Stimulated activated effector memory CD8-positive, alpha-beta T cell treated with anti-CD3 and anti-CD28 coated beads, Interleukin-12 subunit alpha, Interleukin-12 subunit beta, amount 100 ng/mL, for 72 hours (primary cell): Measurements from ENCODE around the gene TCF25.

Source experiments
- ATAC-seq: fragments of 150-1000 bp; cut with Tn5 transposase; 2 replicates; pipeline ENCODE4 v1.10.0; 2021
- DNase-seq, 2 donors: peaks; one replicate each; pipeline ENCODE4 v3.0.0; 2021 to 2022; ENCODE audit warnings: low spot score in 2 of 2
- H3K27ac Mint-ChIP-seq: one replicate; pipeline ENCODE4 v1.8.0; 2022; ENCODE audit warnings: mild to moderate bottlenecking, mixed read lengths
- H3K36me3 Mint-ChIP-seq: one replicate; pipeline ENCODE4 v1.8.0; 2022; ENCODE audit warnings: mild to moderate bottlenecking, mixed read lengths
- H3K4me1 Mint-ChIP-seq: one replicate; pipeline ENCODE4 v1.8.0; 2022; ENCODE audit warnings: mixed read lengths
- H3K4me3 Mint-ChIP-seq: one replicate; pipeline ENCODE4 v1.8.0; 2022; ENCODE audit warnings: mild to moderate bottlenecking, mixed read lengths
- H3K9me3 Mint-ChIP-seq: one replicate; pipeline ENCODE4 v1.8.0; 2022; ENCODE audit warnings: mixed read lengths

Gene TCF25

DNA sequence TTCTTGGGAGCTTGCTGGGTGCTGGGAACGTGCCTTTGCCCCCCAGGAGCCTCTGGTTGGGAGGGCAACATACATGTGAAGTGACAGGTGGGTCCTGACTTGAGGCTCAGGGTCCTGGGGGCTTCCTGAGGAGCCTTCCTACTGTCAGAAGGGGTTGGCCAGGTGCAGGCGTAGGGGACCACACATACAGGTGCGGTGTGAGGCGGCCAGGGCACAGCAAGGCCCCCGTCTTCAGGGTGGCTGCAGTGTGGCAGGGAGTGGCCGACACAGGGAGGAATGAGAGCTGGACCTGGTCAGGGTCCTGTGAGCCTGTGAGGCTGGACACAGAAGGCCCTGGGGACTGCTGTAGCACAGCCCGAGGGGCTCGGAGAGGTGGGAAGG, 10.6 kb downstream of the TCF25 start:
- H3K27ac Mint-ChIP-seq = peak overlapping the region; percentile 68
- H3K9me3 Mint-ChIP-seq = no peaks in the 10 kb centered on the region
- peaks cover 19% of the 10 kb centered on the region for H3K4me1 Mint-ChIP-seq
- no peak for DNase-seq
- no peak for ATAC-seq
- no peak overlapping the region for H3K4me3 Mint-ChIP-seq
- H3K36me3 Mint-ChIP-seq = peaks cover 95% of the 10 kb centered on the region

DNA sequence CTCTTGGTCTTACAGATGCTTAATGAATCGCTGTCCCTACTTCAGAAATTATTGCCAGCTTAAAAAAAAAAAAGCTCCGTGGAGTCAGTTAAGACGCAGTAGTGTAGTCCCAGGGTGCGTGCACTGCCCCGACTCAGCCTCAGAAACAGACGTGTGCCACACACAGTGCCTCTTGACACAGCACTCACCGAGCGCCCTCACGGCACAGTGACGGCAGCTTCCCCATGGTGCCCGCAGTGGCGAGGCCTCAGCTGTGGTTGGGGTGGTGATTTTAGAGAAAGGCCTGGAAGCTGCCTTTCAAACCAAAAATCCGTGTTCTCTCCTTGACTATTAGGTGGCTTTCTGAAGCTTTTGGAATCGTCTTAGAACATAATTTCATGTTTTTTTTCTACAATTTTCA, 13.9 kb downstream of the TCF25 start:
- Mint-ChIP-seq H3K4me3 (no peak overlapping the region), H3K9me3 (no peaks in the 10 kb centered on the region), H3K36me3 (peaks cover 100% of the 10 kb centered on the region), H3K4me1 (peaks cover 26% of the 10 kb centered on the region), H3K27ac (no peak overlapping the region)
- DNase-seq (no peak), ATAC-seq (no peak)

DNA sequence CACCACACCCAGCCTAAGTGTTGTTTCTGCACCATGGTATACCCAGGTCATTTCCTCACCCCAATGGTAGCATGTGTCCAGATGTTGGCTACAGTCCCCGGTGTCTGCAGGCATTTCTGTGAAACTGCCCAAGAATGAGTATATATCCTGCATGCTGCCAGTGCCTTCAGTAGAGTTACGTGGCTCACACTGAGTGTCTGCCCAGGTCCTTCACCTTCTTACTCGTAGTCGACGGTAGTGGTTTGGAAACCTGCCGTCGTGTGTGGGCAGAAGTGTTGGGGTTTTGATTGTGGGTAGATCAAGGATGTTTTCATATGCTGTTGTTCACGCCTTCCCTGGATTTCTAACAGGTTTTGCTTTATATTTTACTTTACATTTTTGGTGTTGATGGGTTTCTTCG, 16.8 kb downstream of the TCF25 start:
- peak; percentile 89 for ATAC-seq
- Mint-ChIP-seq H3K9me3 (no peaks in the 10 kb centered on the region), H3K27ac (peak overlapping the region; percentile 3), H3K36me3 (peaks cover 100% of the 10 kb centered on the region), H3K4me1 (peaks cover 12% of the 10 kb centered on the region), H3K4me3 (no peak overlapping the region)
- no peak for DNase-seq

DNA sequence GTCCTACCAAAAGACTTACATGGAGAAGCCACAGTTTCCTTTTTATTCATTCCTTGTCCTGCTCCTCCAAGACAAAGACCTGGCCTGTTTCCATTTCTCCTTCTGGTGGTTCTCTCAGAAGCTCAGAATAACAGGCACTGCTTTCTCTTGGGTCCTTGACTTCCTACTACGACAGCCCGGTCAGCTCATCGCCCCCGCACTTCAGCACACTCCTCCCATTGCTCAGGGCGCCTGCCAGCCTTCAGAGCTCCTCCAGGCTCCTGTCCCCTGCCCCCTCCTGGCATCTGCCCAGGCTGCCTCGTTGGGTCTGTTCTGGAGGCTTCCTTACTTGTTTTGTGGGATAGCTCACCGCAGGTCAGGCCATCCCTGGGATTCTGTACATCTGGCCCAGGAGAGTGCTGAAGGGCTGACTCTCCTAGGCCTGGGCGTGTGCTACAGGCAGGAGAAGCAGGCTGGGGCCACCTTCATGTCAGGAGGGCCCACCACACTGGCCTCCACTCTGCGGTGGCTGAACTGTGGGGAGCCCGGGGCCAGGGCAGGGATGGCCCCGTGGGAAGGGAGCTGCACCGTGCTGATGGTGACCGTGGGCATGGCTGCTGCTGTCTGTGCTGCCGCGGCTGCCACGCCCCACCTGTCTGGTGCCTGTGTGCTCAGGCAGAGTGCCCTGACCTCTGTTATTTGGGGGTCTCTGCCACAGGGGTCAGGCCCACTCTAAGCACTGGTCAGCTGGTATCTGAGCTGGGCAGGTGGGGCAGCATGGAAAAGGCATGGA, 17.7 kb downstream of the TCF25 start:
- no peak for DNase-seq
- peaks cover 12% of the 10 kb centered on the region for H3K4me1 Mint-ChIP-seq
- no peak for ATAC-seq
- H3K9me3 Mint-ChIP-seq = no peaks in the 10 kb centered on the region
- H3K36me3 Mint-ChIP-seq = peaks cover 100% of the 10 kb centered on the region
- no peak overlapping the region for H3K4me3 Mint-ChIP-seq
- H3K27ac Mint-ChIP-seq = no peak overlapping the region

DNA sequence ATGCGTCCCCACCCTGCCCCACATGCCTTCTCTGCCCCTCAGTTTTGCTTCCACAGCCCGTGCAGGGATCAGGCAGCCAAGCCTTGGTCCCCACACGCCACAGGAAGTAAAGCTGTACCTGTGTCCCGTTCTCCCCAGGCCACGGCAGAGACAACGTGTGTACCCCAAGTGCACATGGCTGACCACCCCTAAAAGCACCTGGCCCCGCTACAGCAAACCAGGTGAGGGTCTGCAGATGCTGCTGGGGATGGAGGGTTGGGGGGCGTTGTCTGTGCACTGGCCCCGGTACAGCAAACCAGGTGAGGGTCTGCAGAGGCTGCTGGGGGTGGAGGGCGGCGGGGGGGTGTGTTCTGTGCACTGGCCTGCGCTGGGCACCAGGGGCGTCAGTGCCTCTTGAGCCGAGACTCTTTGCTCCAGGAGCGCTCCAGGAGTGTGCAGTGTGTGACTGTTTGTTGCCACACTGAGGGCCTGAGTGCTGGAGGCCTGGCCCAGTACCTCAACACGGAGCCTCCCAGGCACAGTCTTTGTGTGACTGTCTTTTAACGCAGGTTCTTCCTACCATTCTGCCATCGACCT, 18.8 kb downstream of the TCF25 start:
- Mint-ChIP-seq H3K36me3 (peaks cover 100% of the 10 kb centered on the region), H3K4me1 (peaks cover 12% of the 10 kb centered on the region), H3K4me3 (no peak overlapping the region), H3K27ac (no peak overlapping the region), H3K9me3 (no peaks in the 10 kb centered on the region)
- no peak for ATAC-seq
- DNase-seq = no peak

DNA sequence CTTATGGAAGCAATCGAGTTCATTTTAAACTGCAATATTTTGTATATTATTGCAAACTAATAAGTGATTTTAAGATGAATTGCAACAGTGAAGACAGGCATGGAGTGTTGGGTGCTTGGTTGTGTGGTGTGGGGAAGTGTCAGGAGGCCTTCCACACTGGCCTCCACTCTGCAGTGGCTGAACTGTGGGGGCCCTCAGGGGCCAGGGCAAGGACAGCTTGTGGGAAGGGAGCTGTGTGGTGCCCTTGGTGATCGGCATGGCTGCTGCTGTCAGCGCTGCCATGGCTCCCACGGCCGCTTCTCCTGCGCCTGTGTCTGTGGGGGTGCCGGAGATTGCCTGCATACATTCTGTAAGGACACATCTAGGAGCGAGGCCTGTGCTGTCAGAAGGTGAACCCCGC, 19.2 kb downstream of the TCF25 start:
- Mint-ChIP-seq H3K9me3 (no peaks in the 10 kb centered on the region), H3K4me1 (peaks cover 12% of the 10 kb centered on the region), H3K27ac (no peak overlapping the region), H3K36me3 (peaks cover 100% of the 10 kb centered on the region), H3K4me3 (no peak overlapping the region)
- DNase-seq (no peak), ATAC-seq (no peak)

DNA sequence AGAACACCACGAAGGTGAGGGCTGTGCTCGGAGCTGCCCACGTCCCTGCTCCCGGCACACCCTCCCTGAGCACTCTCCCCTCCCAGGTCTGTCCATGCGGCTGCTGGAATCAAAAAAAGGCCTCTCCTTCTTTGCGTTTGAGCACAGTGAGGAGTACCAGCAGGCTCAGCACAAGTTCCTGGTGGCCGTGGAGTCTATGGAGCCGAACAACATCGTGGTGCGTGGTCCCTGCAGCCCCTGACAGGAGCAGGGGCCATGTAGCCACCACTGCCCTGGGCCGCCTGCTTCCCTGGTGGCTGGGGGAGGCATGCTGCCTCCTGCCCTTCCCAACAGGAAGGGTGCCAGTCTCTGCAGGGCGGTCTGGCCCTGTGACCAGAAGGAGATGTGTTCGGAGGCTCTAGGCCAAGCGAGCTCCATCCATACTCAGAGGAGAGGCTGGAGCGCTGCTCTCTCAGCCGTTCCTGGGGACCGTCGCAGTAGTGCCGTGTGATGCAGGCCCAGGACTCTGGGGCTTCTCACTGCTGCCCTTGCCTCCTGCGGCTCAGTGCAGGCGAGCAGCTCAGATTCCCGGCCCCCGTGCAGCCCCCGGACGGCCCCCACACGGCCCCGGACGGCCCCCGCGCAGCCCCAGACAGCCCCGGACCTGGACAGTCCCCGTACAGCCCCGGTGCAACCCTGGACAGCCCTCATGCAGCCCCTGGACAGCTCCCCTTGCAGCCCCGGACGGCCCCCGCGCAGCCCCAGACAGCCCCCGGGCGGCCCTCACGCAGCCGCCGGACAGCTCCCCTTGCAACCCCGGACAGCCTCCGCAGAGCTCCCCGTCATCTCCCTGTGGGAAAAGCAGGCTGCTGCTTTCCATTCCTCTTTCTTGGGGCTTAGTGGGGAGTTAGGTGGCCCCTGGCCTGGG, 20.5 kb downstream of the TCF25 start:
- Mint-ChIP-seq H3K36me3 (peaks cover 100% of the 10 kb centered on the region), H3K4me1 (peaks cover 16% of the 10 kb centered on the region), H3K4me3 (no peak overlapping the region), H3K9me3 (no peaks in the 10 kb centered on the region), H3K27ac (no peak overlapping the region)
- DNase-seq (no peak), ATAC-seq (no peak)

DNA sequence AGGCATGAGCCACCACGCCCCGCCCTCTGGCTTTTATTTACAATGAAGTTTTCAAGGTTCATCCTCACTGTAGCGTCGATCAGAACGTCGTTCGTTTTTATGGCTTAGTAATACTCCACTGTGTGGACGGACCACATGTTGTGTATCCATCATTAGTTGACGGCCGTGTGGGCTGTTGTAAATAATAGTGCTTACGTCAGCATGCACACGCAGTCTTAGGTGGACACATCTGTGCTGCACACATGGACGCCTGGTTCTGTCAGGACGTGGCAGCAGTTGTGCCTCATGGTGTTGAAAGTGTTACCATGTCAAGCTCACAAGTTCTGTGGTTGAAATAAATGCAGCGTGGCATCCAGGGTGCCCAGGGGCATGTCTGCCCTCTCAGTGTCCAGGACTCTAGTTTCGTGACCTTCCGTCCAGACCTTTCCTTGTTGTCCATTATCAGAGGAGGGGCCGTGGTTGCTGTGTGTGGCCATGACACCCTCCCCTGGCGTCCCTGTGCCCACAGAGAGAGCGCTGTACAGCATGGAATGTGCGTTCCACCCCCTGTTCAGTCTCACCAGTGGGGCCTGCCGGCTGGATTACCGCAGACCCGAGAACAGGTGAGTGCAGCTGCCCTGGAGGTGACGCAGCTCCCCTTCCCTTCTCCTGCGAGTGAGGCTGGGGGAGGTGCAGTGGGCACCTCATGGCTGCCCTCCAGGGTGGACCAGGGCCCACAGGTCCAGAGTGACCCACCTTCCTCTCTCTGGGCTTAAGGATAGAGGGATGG, 22.3 kb downstream of the TCF25 start:
- no peaks in the 10 kb centered on the region for H3K9me3 Mint-ChIP-seq
- ATAC-seq (no peak), DNase-seq (no peak)
- no peak overlapping the region for H3K27ac Mint-ChIP-seq
- peaks cover 11% of the 10 kb centered on the region for H3K4me1 Mint-ChIP-seq
- H3K36me3 Mint-ChIP-seq = peaks cover 100% of the 10 kb centered on the region
- no peak overlapping the region for H3K4me3 Mint-ChIP-seq

DNA sequence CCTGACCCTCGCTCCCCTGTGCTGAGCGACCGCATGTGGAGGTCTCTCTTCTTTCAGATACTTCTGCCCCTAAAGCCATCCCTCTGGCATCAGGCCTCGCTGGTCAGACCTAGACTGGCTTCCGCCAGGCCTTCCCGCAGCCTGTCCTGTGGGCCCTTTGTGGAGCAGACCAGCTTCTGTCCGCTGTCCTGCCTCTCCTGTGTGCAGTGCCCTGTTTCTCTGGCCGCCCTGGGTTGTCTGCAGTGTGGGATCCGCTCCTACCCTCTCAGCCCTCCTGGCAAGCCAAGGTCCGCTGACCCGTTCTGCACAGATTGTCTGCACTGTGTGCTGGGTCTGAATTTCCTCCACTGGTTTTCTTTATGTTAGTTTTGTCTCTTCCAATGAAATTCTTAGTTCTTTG, 23.8 kb downstream of the TCF25 start:
- Mint-ChIP-seq H3K9me3 (no peaks in the 10 kb centered on the region), H3K27ac (no peak overlapping the region), H3K4me3 (no peak overlapping the region), H3K36me3 (peaks cover 92% of the 10 kb centered on the region), H3K4me1 (peaks cover 5% of the 10 kb centered on the region)
- DNase-seq = no peak
- ATAC-seq = no peak

DNA sequence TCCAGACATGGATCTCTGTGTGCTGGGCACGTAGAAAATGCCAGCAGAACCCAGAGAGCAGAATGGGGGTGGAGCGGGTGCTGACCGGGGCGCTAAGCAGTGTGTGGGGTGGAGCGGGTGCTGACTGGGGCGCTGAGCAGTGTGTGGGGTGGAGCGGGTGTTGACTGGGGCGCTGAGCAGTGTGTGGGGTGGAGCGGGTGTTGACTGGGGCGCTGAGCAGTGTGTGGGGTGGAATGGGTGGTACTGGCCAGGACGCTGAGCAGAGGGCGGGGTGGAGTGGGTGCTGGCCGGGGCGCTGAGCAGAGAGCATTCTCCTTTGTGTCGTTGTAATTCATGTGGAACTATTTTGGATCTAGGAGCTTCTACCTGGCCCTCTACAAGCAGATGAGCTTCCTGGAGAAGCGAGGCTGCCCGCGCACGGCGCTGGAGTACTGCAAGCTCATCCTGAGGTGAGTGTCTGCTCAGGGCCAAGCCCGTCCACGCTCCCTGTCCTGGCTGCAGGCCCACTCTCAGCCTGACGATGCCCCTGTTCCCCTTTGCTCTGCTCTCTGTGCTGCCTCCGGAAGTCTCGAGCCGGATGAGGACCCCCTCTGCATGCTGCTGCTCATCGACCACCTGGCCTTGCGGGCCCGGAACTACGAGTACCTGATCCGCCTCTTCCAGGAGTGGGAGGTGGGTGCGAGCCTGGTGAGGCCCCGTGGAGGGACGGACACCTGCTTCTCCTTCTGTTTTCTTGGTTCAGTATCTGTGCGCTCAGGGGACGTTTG, 25.0 kb downstream of the TCF25 start:
- Mint-ChIP-seq H3K4me3 (no peak overlapping the region), H3K9me3 (no peaks in the 10 kb centered on the region), H3K27ac (peak overlapping the region; percentile 59), H3K36me3 (peaks cover 91% of the 10 kb centered on the region), H3K4me1 (peaks cover 5% of the 10 kb centered on the region)
- ATAC-seq (no peak), DNase-seq (no peak)

DNA sequence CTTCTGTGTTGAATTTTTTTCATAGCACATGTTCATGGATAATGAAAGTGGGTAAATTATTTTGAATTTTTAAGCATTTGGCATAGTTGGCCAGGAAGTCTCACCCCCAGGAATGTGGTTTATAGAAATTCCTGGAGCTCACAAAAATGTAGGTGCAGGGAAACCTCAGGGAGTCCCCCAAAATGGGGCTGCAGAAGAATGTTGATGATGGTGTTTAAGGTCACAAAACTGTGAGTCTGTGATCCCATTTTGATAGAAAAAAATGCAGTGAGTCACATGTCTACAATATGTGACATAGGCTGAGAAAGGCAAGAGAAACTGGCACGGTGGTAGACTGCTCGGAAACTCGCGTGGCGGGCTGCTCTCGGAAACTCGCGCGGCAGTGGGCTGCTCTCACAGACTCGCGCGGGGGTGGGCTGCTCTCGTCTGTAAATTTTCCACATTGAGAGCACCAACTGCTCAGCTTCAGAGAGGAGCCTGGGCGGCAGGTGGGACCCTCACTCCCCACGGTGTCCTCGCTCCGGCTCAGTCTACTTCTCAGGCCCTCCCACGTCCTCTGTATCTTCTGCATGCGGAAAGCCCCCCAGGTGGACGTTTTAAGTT, 26.6 kb downstream of the TCF25 start:
- peaks cover 91% of the 10 kb centered on the region for H3K36me3 Mint-ChIP-seq
- H3K27ac Mint-ChIP-seq = no peak overlapping the region
- H3K4me3 Mint-ChIP-seq = no peak overlapping the region
- H3K9me3 Mint-ChIP-seq = no peaks in the 10 kb centered on the region
- no peak for ATAC-seq
- H3K4me1 Mint-ChIP-seq = peaks cover 5% of the 10 kb centered on the region
- DNase-seq = no peak

DNA sequence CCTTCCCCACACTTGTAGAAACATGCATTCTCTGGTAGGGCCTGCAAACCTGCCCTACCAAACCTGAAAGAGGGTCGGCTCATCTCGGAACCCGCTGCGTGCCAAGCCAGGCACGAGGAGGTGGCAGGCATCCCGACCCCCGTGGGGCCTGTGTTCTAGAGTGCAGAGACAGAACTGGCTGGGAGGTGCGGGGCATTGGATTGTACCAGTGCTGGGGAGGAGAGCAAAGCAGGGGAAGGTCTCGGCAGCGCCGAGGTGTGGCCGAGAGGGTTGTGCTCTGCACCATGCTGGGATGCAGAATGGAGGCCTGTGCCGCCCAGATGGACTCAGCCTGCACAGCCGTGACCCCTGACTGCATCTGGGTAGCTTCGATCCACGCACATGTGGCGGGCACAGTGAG, 27.5 kb downstream of the TCF25 start:
- DNase-seq (no peak), ATAC-seq (no peak)
- Mint-ChIP-seq H3K27ac (peak overlapping the region; percentile 50), H3K9me3 (no peaks in the 10 kb centered on the region), H3K4me1 (peaks cover 5% of the 10 kb centered on the region), H3K36me3 (peaks cover 87% of the 10 kb centered on the region), H3K4me3 (no peak overlapping the region)

DNA sequence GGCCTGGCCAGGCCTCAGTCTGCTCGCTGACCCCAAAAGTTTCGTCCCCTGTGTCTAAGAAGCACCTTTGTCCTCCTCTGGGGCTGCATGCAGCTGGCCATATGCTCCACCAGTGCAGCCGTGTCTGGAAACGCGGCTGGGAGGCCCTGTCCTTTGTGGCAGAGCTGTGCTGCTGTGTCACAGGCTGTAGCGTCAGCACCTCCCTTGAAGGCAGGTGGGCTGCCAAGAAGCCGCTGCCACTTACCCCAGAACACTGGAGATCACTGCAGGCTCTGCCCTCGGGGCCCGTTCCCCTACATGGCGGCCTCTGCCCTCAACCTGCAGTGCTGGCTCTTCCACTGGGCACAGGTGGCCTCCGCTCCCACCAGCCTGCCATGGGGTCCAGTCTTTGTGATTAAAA, 29.6 kb downstream of the TCF25 start:
- H3K9me3 Mint-ChIP-seq = no peaks in the 10 kb centered on the region
- no peak overlapping the region for H3K27ac Mint-ChIP-seq
- peaks cover 5% of the 10 kb centered on the region for H3K4me1 Mint-ChIP-seq
- DNase-seq (no peak), ATAC-seq (no peak)
- H3K36me3 Mint-ChIP-seq = peaks cover 77% of the 10 kb centered on the region
- H3K4me3 Mint-ChIP-seq = no peak overlapping the region

DNA sequence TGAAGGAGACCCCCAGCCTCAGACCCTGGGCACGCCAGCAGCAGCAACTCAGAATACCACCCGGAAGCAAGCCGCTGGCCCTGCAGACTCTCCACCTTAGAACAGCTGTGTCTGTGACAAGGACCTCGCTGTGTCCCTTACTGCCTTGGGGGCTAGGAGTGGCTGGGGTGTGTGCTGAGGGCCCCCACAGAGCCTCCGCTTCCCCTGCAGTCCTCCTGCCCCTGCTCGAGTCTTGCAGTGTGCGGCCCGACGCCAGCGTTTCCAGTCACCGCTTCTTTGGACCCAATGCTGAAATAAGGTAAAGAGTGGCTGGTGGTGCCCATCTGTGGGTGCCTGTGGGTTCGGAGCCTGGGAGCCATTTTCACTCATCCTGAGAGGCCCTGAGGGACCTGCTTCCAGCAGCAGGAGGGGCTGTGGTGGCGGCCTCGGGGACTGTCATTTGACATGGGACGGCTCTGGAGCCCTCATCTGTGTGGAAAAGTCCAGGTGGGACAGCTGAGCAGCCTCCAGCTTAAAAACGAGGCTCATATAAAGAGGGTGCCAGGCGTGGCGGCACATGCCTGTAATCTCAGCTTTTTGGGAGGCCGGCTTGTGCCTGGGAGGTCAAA, 30.6 kb downstream of the TCF25 start:
- peaks cover 71% of the 10 kb centered on the region for H3K36me3 Mint-ChIP-seq
- no peak for ATAC-seq
- H3K27ac Mint-ChIP-seq = no peak overlapping the region
- H3K9me3 Mint-ChIP-seq = no peaks in the 10 kb centered on the region
- no peak overlapping the region for H3K4me3 Mint-ChIP-seq
- peaks cover under 1% of the 10 kb centered on the region for H3K4me1 Mint-ChIP-seq
- DNase-seq = no peak
